HG02885 (cell line): ENCODE measurements around the gene VPS26B.
"Not testable (repeated sequence)": the region's sequence is repeated elsewhere in the genome, so short reads cannot be mapped to it uniquely, and the experiment has no call there.

ENCODE experiments used
- ATAC-seq: cut with Tn5 transposase; IDR thresholded peaks from one replicate; pipeline ENCODE4 v1.9.1; 2021; ENCODE audit warnings: mild to moderate bottlenecking; ENCODE audit not compliant: unreplicated experiment, poor library complexity

Gene VPS26B

DNA sequence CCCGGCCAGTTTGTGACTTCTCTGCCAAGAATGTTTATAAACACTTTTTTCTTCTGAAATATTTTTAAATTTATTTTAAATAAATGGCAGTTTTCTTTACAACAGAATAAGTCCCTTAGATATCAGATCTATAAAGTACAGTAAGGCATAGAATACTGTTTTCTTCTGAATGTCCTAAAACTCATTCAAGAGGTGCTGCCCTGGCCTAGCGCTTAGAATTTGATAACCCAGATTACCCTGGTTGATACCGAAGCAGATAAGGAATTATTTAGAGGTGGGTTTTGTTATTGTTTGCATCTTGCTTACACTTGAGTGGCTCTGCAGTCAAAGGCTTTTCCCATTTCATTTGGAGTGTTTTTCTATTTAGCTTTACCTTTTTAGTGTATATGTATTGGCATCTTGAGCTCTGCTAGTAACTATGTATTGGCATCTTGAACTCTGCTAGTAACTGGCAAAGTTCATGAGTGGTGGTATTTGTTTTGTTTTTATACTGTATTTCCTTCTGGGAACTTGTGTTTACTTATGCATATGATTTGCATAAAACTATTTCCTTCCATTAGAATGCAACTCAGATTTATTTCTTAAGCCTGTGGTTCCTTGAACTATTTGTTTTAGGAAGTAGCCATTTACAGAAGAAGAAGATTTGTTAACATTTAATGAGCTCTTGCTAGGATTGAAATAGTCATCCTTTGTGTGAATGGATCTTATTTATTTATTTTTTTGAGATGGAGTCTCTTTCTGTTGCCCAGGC lies 30.1 kb downstream of the VPS26B start:
- ATAC-seq = no peak

DNA sequence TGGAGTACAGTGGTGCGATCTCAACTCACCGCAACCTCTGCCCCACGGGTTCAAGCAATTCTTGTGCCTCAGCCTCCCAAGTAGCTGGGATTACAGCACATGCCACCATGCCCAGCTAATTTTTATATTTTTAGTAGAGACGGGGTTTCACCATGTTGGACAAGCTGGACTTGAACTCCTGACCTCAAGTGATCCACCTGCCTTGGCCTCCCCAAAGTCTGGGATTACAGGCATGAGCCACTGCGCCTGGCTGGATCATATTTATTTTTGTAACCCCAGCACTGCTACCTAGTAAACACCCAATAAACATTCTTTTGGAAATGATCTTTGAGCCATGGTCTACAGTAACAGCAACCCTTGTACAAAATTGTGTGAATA lies 30.7 kb downstream of the VPS26B start:
- ATAC-seq = not testable (repeated sequence)

GRCh38 chr11:134257101-134257500 lies 32.6 kb downstream of the VPS26B start:
- no peak for ATAC-seq

DNA sequence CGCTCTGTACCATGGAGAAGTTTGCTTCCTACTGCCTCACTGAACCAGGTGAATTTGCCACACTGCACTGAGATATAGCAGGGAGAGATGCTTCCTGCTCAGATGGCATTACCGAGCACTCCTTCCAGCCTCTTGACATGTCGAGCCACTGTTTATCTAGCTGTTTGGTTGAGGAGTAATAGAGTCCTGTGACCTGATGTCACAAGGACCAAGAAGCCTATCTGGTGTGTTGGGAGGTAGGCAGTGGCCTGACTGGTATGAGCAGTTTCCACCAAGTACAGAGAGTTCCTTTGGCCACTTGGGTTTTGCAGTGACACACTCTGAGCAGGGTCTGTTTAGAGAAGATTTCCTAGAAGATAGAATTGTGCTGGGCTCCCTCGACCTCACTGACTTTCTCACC lies 34.1 kb downstream of the VPS26B start:
- ATAC-seq = no peak

DNA sequence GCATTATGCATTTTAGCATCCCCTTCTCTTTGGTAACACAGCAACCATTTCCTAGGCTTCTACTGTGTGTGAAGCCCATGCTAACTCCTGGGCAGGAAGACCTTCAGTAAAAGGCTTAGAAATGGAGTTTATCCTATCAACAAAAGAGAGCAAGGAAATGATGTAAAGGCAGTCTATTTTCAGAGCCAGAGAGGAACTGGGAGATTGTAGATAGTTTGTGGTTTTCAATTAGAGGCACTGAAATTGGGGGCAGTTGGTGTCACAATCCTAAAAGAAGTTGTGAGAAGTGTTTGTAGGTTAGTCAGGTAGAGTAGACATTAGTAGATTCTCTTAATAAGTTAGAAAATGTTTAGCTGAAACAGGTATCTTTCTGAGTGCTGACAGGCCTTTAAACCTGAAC lies 36.0 kb downstream of the VPS26B start:
- ATAC-seq = no peak

- no peak for ATAC-seq
Observed at GRCh38 chr11:134260983-134261382, 36.5 kb downstream of the VPS26B start.

GRCh38 chr11:134261626-134262488 lies 37.4 kb downstream of the VPS26B start:
- ATAC-seq = no peak

GRCh38 chr11:134264966-134265764 lies 40.7 kb downstream of the VPS26B start:
- no peak for ATAC-seq

GRCh38 chr11:134266440-134266839 lies 42.0 kb downstream of the VPS26B start:
- no peak for ATAC-seq

DNA sequence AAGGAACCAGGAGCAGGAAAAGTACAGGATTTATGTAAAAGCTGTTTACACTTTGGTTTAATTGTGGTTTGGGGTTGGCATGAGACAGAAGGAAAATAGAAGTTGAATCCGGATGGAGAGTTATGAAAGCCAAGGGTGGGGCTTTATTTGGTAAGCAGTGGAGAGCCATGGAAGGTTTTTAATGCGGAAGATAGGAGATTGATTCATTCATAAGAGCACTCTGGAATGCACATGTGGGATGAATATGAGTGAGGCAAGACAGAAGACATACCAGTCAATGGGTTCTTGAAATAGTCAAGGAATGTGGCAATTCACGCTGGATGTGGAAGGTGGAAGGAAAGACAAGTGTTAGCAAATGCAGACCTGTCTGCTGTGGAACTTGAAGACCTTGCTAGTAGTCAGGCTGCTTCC lies 42.4 kb downstream of the VPS26B start:
- ATAC-seq = no peak

DNA sequence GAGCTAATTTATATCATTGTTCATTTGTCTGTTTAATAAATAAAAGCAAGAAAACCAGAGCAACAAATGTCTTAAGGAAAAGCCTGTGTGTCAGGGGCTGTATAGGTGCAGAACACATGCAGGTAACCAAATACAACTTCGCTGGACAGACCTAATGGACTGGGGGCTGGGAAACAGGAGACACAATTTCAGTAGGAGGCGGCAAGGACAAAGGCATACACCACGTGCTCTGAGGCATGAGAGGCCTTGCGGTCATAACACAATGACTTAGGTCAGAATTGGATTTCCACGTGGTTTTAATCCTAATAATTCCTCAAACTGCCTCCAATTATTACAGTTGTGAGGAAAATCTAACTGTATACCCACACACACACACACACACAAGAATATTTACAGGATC lies 43.0 kb downstream of the VPS26B start:
- ATAC-seq = no peak

DNA sequence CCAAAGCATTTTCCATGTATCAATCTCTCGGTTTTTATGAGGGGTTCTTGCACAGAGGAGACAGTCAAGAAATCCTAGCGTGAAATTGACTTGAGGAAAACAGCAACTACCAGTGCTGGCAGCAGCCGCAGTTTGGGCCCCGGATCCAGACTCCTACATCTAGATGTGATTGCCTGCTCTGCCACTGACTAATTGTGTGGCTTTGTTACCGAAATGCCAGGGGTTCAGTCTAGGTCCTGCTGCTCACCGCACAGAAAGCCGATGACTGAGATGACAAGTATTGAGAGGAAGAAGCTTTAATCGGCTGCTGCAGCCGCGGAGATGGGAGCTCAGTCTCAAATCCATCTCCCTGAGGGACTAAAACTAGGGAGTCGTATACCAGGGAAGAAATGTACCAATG lies 43.5 kb downstream of the VPS26B start:
- ATAC-seq = no peak

DNA sequence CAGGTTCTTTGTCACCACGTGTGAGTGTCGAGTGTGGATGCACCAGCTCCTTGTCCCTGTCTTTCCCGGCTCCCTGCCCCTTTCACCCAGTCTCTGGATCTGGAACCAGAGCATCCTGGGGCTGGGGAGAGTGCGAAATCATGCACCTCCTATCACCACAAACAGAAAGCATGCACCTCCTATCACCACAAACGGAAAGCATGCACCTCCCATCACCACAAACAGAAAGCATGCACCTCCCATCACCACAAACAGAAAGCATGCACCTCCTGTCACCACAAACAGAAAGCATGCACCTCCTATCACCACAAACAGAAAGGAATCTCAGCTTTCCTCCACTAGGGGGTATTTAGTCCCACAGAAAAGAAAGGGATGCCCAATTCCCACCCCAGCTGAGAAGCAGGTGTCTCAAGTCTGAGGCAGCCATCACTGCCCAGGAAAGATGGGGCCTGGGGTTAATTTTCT lies 45.8 kb downstream of the VPS26B start:
- no peak for ATAC-seq

DNA sequence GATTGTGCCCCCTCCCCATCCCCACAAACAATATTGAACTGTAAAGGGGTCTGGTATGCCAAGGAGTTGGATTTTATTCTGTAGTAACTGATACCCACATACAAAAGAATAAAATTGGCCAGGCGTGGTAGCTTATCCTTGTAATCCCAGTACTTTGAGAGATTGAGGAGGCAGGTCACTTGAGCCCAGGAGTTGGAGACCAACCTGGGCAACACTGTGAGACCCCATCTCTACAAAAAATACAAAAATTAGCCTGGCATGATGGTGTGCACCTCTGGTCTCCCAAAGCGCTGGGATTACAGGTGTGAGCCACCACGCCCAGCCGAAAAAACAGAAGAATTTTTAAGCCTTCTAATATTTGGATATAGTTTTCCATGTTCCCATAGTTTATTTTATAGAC lies 47.5 kb downstream of the VPS26B start:
- no peak for ATAC-seq

GRCh38 chr11:134272381-134273316 lies 48.2 kb downstream of the VPS26B start:
- ATAC-seq = no peak

DNA sequence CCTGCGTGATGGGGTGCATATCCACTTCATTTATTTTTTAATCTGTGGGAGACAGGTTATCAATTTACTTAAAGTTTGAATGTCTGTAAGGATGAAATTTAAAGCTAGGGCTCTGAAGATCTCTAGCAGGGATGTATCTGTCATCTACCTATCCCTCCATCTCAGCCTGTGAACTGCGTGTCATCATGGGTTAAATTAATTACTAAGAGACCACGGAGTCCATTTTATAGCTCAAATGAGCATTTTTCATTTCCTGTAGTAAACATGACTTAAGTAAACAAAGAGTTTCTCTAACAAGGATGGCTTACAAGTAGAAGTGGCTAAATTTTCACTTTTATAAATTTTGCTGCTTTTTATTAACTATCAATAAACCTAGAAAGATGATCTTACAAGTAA lies 48.8 kb downstream of the VPS26B start:
- no peak for ATAC-seq

DNA sequence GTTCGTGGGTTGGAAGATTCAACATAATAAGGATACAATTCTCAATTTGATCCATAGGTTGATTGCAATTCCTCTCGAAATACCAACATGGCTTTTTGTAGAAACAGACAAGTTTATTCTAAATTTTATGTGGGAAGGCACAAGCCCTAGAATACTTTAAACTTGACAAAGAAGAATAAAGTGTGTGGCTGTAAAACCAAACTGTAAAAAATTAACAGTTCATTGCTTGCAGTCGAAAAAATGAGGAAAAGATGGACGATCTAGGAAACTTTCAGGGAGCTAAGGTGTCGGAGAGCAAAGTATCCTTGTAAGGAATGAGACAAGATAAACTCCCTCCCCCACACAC lies 50.7 kb downstream of the VPS26B start:
- ATAC-seq = no peak

DNA sequence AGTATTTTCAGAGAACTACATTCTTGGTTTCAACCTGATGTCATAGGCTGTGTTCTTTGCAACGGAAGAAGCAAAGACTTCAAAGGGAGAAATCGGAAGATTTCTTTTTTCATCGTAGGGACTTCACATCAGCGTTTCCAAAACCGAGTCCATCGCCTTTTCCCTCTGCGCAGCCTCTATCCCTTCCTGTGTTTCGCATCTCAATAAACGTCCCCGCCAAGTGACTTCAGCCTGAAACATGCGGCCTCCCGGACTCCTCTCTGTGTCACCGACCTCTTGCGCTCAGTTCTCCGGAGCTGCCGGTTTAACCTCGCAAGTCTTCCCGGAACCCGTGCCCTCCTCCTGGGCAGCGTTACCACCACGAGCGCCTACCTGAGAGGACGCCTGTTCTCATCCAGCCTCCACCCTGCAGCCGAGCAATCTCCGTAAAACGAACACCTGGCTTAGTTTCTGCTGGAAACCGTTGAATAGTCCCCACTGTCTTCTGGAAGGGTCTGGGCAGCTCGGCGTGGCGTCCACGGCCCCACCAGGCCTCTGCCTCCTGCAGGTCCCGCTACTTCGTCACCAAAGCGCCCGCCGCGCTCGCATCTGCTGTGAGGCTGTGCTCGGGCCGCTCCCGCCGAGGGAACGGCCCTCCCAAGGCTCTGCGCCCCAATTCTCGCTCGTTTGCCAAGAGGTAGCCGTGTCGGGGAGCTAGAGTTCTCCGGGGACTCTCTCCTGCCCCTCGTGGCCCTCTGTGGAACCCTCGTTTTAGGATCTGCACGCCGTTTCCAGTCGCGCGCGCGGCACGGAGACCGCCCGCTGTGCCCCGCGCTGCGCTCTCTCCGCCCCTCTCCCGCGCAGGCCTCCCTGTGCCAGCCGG lies 51.3 kb downstream of the VPS26B start, which contains the start of gene GLB1L3:
Gene GLB1L3, plus strand, starts transcription at position 846 of the 862 bp plus-strand sequence. CDS start 362 bp downstream, outside the sequence.
- peak; percentile 82 for ATAC-seq
